Hepatocyte (in vitro differentiated cells): Measurements from ENCODE around the gene MGAT1. TPM values are rescaled to one million over a fixed set of nuclear protein-coding genes. Genes with fewer than 3 reads are reported as not detected.
"Not testable (repeated sequence)": the region's sequence is repeated elsewhere in the genome, so short reads cannot be mapped to it uniquely, and the experiment has no call there.

ENCODE experiments used
- DNase-seq: peaks from one replicate; pipeline ENCODE4 v3.0.0-alpha.2; 2016; ENCODE audit warnings: low spot score
- H2AFZ ChIP-seq: fragments of 200-600 bp; sonication (generic); 2 replicates; pipeline ENCODE4 v1.6.0; 2016; ENCODE audit warnings: antibody characterized with exemption, mild to moderate bottlenecking
- H3K27ac ChIP-seq: fragments of 200-600 bp; sonication (generic); 2 replicates; pipeline ENCODE4 v1.5.1; 2016; ENCODE audit warnings: mild to moderate bottlenecking
- H3K27me3 ChIP-seq: fragments of 200-600 bp; sonication (generic); 2 replicates; pipeline ENCODE4 v1.6.1; 2016
- H3K36me3 ChIP-seq: fragments of 200-600 bp; sonication (generic); replicated peaks from 2 replicates; pipeline ENCODE4 v1.5.1; 2016; ENCODE audit warnings: low read depth; ENCODE audit not compliant: insufficient read depth
- H3K4me1 ChIP-seq: fragments of 200-600 bp; sonication (generic); 2 replicates; pipeline ENCODE4 v1.5.1; 2016; ENCODE audit warnings: mild to moderate bottlenecking, moderate library complexity; ENCODE audit not compliant: insufficient read depth
- H3K4me2 ChIP-seq: fragments of 200-600 bp; sonication (generic); 2 replicates; pipeline ENCODE4 v1.6.0; 2016
- H3K4me3 ChIP-seq: fragments of 200-600 bp; sonication (generic); 2 replicates; pipeline ENCODE4 v1.5.1; 2016; ENCODE audit warnings: mild to moderate bottlenecking
- H3K79me2 ChIP-seq: fragments of 200-600 bp; sonication (generic); 2 replicates; pipeline ENCODE4 v1.6.0; 2017; ENCODE audit warnings: mild to moderate bottlenecking
- H3K9me2 ChIP-seq: fragments of 200-600 bp; sonication (generic); replicated peaks from 2 replicates; pipeline ENCODE4 v1.6.0; 2017; ENCODE audit warnings: mild to moderate bottlenecking; ENCODE audit not compliant: insufficient read depth
- H3K9me3 ChIP-seq: fragments of 200-600 bp; sonication (generic); 2 replicates; pipeline ENCODE4 v1.5.1; 2016; ENCODE audit warnings: low read depth, mild to moderate bottlenecking
- H4K20me1 ChIP-seq: fragments of 200-600 bp; sonication (generic); 2 replicates; pipeline ENCODE4 v1.6.0; 2016; ENCODE audit warnings: mild to moderate bottlenecking; ENCODE audit not compliant: insufficient read depth, poor library complexity, severe bottlenecking
- EZH2 ChIP-seq: fragments of 200-600 bp; sonication (generic); IDR thresholded peaks from 2 replicates; pipeline ENCODE4 v1.6.1; 2016; ENCODE audit warnings: antibody characterized with exemption, mild to moderate bottlenecking, borderline replicate concordance
- EZH2phosphoT487 ChIP-seq: fragments of 200-600 bp; sonication (generic); IDR thresholded peaks from one replicate; pipeline ENCODE4 v1.6.1; 2018; ENCODE audit warnings: antibody characterized with exemption, mild to moderate bottlenecking, low read depth, moderate library complexity; ENCODE audit not compliant: unreplicated experiment, severe bottlenecking
- WGBS: methylation state at CpG from one replicate; pipeline ENCODE4 v1.1.6; 2016; ENCODE audit warnings: low lambda C conversion rate; ENCODE audit errors: missing lambda C conversion rate; 5-methylcytosine and 5-hydroxymethylcytosine counted together
- polyA plus RNA-seq: library from polyadenylated mRNA; unstranded; fragments of >200 nt; fragmentation: Nextera tagmentation; extraction: Ambion mirVana; gene quantifications from 2 replicates; pipeline ENCODE4 v1.2.1, GENCODE V29; 2016
- total RNA-seq: library from RNA; depleted of rRNA; stranded (reverse); fragments of >200 nt; gene quantifications from 2 replicates; pipeline ENCODE4 v1.2.3, GENCODE V29; 2014
- TF ChIP-seq, protein P1 (sequence below): fragments of 200-600 bp; sonication (generic); IDR thresholded peaks from 2 replicates; pipeline ENCODE4 v1.5.1; 2016; ENCODE audit warnings: antibody characterized with exemption, mild to moderate bottlenecking; ENCODE audit not compliant: poor library complexity

The MGAT1 gene
- total and polyA plus RNA-seq, 2 experiments from 2014 or later, result 137 to 151 TPM

GRCh38 chr5:180784497-180785097 lies 18.0 kb downstream of the MGAT1 start:
- Histone ChIP-seq H3K9me2 (no peaks in the 10 kb centered on the region), H3K79me2 (peaks cover 2% of the 10 kb centered on the region), H4K20me1 (no peaks in the 10 kb centered on the region), H3K4me1 (peaks cover 27% of the 10 kb centered on the region), H2AFZ (no peak overlapping the region), H3K27me3 (peaks cover 4% of the 10 kb centered on the region), H3K9me3 (no peaks in the 10 kb centered on the region), H3K4me2 (no peak overlapping the region), H3K36me3 (no peaks in the 10 kb centered on the region), H3K27ac (peak overlapping the region; percentile 89), H3K4me3 (no peak overlapping the region)
- 43% methylated on average over 13 of the region's 13 CpGs for WGBS
- peak; percentile 87 for DNase-seq
- TF ChIP-seq, protein P1, sequence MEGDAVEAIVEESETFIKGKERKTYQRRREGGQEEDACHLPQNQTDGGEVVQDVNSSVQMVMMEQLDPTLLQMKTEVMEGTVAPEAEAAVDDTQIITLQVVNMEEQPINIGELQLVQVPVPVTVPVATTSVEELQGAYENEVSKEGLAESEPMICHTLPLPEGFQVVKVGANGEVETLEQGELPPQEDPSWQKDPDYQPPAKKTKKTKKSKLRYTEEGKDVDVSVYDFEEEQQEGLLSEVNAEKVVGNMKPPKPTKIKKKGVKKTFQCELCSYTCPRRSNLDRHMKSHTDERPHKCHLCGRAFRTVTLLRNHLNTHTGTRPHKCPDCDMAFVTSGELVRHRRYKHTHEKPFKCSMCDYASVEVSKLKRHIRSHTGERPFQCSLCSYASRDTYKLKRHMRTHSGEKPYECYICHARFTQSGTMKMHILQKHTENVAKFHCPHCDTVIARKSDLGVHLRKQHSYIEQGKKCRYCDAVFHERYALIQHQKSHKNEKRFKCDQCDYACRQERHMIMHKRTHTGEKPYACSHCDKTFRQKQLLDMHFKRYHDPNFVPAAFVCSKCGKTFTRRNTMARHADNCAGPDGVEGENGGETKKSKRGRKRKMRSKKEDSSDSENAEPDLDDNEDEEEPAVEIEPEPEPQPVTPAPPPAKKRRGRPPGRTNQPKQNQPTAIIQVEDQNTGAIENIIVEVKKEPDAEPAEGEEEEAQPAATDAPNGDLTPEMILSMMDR, result peak; percentile 93
- no peak for TF ChIP-seq EZH2

GRCh38 chr5:180783340-180784052 lies 19.1 kb downstream of the MGAT1 start:
- WGBS, result 88% methylated on average over 12 of the region's 12 CpGs
- TF ChIP-seq EZH2, result no peak
- TF ChIP-seq, protein P1, result no peak
- no peak for TF ChIP-seq EZH2phosphoT487
- H3K27ac ChIP-seq, result no peak overlapping the region

GRCh38 chr5:180782748-180783147 lies 19.9 kb downstream of the MGAT1 start:
- no peak for DNase-seq
- H3K79me2 ChIP-seq, result no peaks in the 10 kb centered on the region
- TF ChIP-seq EZH2 (no peak), EZH2phosphoT487 (no peak)
- TF ChIP-seq, protein P1, result no peak
- H3K9me2 ChIP-seq, result no peaks in the 10 kb centered on the region
- H3K27me3 ChIP-seq, result peaks cover 4% of the 10 kb centered on the region
- no peak overlapping the region for H3K4me3 ChIP-seq
- H3K9me3 ChIP-seq, result no peaks in the 10 kb centered on the region
- H2AFZ ChIP-seq, result no peak overlapping the region
- H3K4me1 ChIP-seq, result peaks cover 27% of the 10 kb centered on the region
- no peaks in the 10 kb centered on the region for H3K36me3 ChIP-seq
- WGBS, result 86% methylated on average over 2 of the region's 2 CpGs
- no peak overlapping the region for H3K4me2 ChIP-seq
- no peak overlapping the region for H3K27ac ChIP-seq
- H4K20me1 ChIP-seq, result no peaks in the 10 kb centered on the region

More at GRCh38 chr5:180783340-180784052, 19.1 kb downstream of the MGAT1 start:
- H3K9me2 ChIP-seq, result no peaks in the 10 kb centered on the region
- H3K36me3 ChIP-seq, result no peaks in the 10 kb centered on the region
- no peak overlapping the region for H3K4me3 ChIP-seq
- no peaks in the 10 kb centered on the region for H3K9me3 ChIP-seq
- H3K27me3 ChIP-seq, result peaks cover 4% of the 10 kb centered on the region
- no peaks in the 10 kb centered on the region for H4K20me1 ChIP-seq
- no peak overlapping the region for H3K4me2 ChIP-seq
- H3K4me1 ChIP-seq, result peaks cover 27% of the 10 kb centered on the region
- H3K79me2 ChIP-seq, result no peaks in the 10 kb centered on the region
- no peak overlapping the region for H2AFZ ChIP-seq
- no peak for DNase-seq

GRCh38 chr5:180781900-180782326 lies 20.7 kb downstream of the MGAT1 start:
- DNase-seq, H2AFZ ChIP-seq, H3K9me3 ChIP-seq, H3K27ac ChIP-seq, H4K20me1 ChIP-seq, H3K27me3 ChIP-seq, H3K4me3 ChIP-seq, H3K9me2 ChIP-seq, H3K79me2 ChIP-seq, H3K36me3 ChIP-seq, H3K4me2 ChIP-seq: not testable (repeated sequence)
- H3K4me1 ChIP-seq, result peaks cover 22% of the 10 kb centered on the region
- 90% methylated on average over 14 of the region's 14 CpGs for WGBS
